AG10803 (cell line): Measurements from ENCODE around the gene TMEM198.

Experiments used
- DNase-seq: peaks from one replicate; pipeline ENCODE4 v3.0.0; 2010; ENCODE audit warnings: low read depth
- H3K4me3 ChIP-seq: 2 replicates; pipeline ENCODE4 v1.5.1; 2011; ENCODE audit warnings: mild to moderate bottlenecking, low read length, control low read depth
- CTCF ChIP-seq: conservative IDR thresholded peaks from 2 replicates; pipeline ENCODE4 v1.5.1; 2011; ENCODE audit warnings: mild to moderate bottlenecking, low read length, control low read depth, inconsistent platforms

Gene TMEM198

GRCh38 chr2:219536425-219536824 is 7.4 kb upstream of the TMEM198 start:
- no peak for DNase-seq
- TF ChIP-seq CTCF, result no peak
- no peak overlapping the region for H3K4me3 ChIP-seq

GRCh38 chr2:219536967-219537366 is 6.9 kb upstream of the TMEM198 start:
- no peak for DNase-seq
- TF ChIP-seq CTCF, result no peak
- H3K4me3 ChIP-seq, result no peak overlapping the region

GRCh38 chr2:219537657-219538488 is 6.0 kb upstream of the TMEM198 start:
- no peak overlapping the region for H3K4me3 ChIP-seq
- no peak for TF ChIP-seq CTCF
- DNase-seq, result no peak

GRCh38 chr2:219538504-219538951 is 5.3 kb upstream of the TMEM198 start:
- H3K4me3 ChIP-seq, result no peak overlapping the region
- TF ChIP-seq CTCF, result no peak
- DNase-seq, result no peak

- TF ChIP-seq CTCF, result no peak
- DNase-seq, result no peak
- no peak overlapping the region for H3K4me3 ChIP-seq
Observed at GRCh38 chr2:219538956-219539788, 4.7 kb upstream of the TMEM198 start.

- DNase-seq, result no peak
- TF ChIP-seq CTCF, result no peak
- no peak overlapping the region for H3K4me3 ChIP-seq
Observed at GRCh38 chr2:219539926-219540678, 3.7 kb upstream of the TMEM198 start.
